ENCODE results near the gene CNTN6.

The CNTN6 gene

DNA sequence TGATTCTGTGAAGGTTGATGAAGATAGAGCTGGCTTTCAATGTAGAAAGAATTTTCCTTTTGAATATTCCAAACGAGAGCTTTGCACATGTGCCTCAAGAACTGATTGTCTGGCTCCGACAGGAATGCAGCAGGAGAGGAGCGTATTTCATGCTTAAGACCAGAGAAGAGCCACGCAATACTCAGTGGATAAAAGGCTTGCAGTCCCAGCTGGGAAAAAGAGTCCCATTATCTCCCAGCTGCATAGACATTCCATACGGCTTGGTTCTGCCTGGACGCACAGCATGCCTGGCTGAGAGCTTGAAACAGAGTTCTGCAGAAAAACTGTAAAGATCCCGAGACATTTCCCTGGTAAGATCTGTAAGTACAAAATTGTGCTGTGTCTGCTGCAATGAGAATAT is at the start of gene CNTN6:
CNTN6 (plus strand) TSS at position 254 of the 400 bp plus-strand sequence. CDS start 54,985 bp downstream, outside the sequence.
- no peak for DNase-seq (ENCODE audit: low read depth in 2 of 2)

DNA sequence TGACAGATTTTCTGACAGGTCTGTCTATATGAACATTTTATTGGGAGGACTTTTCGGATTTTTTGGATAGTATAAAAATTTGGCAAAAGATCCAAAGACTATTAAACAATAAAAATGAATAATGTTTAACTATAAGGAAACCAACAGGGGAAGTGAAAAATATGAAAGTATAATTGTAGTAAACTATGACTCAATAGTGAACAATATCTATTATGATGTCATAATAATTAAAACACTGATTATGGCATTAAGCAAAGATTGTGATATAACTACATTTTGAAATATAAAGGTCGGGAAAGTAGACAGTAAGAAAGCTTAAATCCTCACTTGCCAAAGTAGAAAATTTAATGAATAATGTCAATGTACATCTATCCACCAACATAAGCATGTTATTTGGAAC is 44.3 kb upstream of the CNTN6 start:
- no peak for DNase-seq (ENCODE audit: low read depth in 2 of 2)

GRCh38 chr3:1055870-1056269 is 37.0 kb upstream of the CNTN6 start:
- DNase-seq (ENCODE audit: low read depth in 2 of 2) = no peak

GRCh38 chr3:1056744-1057143 is 36.1 kb upstream of the CNTN6 start:
- no peak for DNase-seq (ENCODE audit: low read depth in 2 of 2)

- no peak for DNase-seq (ENCODE audit: low read depth in 2 of 2)
Measured at GRCh38 chr3:1057436-1057835, 35.4 kb upstream of the CNTN6 start.

GRCh38 chr3:1068985-1069384 is 23.8 kb upstream of the CNTN6 start:
- DNase-seq (ENCODE audit: low read depth in 2 of 2) = no peak

DNA sequence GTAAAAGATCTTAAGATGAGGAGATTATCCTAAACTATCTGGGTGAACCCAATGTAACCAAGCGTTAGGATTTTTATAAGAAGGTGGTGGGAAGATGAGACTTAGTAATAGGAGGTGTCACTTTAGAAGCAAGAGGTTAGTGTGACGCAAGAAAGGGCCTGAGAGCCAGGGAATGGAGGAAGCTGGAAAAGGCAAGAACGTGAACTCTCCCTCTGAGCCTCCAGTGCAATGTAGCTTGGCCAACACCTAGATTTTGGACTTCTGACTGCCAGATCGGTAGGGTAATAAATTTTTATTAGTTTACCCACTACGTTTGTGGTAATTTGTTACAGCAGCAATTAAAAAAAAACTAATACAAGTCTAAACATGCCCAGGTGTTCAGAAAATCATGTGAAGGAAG is 20.8 kb upstream of the CNTN6 start:
- no peak for DNase-seq (ENCODE audit: low read depth in 2 of 2)

GRCh38 chr3:1079662-1080061 is 13.2 kb upstream of the CNTN6 start:
- no peak for DNase-seq (ENCODE audit: low read depth in 2 of 2)

DNA sequence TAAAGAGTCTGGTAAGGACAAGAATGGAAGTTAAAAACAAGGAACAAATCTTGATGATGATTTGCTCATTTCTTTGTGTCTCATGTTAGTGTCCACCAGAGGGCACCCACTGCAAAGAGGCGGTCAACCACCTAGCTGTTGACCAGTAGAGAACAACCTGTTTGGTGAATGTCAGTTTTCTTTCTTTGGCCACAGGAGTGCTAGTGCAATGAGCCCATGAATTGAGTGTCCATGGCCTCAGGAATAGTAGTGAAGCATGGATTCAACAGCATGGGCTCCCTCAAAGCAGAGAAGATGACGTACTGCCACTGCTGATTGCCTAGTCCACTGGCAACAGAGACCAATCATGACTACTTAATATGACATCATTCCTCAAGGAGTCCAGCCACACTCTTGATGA is 10.7 kb upstream of the CNTN6 start:
- DNase-seq (ENCODE audit: low read depth in 2 of 2) = no peak

- DNase-seq (ENCODE audit: low read depth in 2 of 2) = no peak
Measured at GRCh38 chr3:1087066-1087560, 5.7 kb upstream of the CNTN6 start.

DNA sequence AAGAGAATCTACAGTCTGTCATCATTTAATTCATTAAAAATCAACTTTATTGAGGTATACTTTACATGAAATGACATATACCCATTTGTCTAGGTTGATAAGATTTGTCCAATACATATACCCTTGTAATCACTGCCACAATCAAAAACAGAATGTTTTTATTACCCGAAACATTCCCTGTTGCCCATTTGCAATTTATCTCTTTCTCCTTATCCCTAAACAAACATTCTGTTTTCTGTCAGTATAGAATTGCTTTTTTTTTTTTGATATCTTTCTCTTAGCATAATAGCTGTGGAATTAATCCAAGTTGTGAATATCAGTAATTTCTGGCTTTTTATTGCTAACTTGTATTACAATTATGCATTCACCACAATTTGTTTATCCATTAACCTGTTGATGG is 4.3 kb upstream of the CNTN6 start:
- no peak for DNase-seq (ENCODE audit: low read depth in 2 of 2)

DNA sequence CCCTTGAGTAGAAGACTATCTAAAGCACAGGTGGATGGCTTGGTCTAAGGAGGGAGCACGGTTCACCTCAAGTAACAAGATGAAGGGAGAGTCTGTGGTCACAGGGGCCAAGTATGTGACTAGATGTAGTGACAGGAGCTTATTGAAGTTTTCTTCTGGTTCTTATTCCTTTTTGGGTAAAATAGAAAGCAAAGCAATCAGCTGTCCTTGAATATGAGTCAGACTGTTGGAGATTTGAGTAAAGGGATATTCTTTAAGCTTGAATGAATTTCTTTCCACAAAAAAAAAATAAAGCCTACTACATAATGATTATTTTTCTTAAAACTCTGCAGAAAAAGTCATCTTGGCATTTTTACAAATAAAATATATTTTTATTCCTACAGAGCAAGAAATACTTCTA is 1.5 kb upstream of the CNTN6 start:
- no peak for DNase-seq (ENCODE audit: low read depth in 2 of 2)

DNA sequence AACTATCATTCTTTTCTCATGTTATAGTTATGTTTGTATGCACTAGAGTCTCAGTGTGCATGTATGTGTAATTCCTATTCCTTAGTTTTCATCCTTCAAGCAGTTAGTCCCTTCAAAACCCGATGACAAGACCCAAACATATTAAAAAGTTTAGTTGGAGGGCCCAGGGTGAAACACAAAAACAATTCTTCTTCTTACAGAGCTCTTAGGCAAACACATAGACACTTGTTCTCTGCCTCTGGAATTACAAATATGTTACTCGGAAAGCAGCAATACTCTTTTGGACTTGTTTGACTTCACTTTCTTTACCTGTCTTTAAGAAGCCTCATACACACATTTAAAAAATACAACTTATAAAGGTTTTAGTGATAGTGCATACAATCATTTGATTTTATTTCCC is 763 bp upstream of the CNTN6 start:
- no peak for DNase-seq (ENCODE audit: low read depth in 2 of 2)

GRCh38 chr3:1093217-1093616 is 393 bp downstream of the CNTN6 start:
- no peak for DNase-seq (ENCODE audit: low read depth in 2 of 2)

DNA sequence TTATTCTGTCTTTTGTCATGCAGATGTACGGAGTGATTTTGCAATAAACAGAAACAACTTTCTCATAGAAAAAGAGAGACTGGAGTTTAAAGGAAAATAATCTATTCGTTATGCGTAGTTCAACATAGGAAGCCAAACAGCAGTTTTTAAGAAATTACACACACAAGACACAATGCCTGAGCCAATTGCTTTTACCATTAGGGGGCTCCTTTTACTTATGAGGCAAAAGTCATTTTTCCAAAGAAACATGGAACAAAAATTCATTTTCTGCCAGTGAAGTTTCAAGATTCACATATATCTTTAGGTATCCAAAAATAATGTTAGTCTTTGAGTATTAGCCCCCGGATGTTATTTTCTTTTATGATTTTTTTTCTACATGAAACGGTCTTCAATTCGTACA is 10.7 kb downstream of the CNTN6 start:
- no peak for DNase-seq (ENCODE audit: low read depth in 2 of 2)

DNA sequence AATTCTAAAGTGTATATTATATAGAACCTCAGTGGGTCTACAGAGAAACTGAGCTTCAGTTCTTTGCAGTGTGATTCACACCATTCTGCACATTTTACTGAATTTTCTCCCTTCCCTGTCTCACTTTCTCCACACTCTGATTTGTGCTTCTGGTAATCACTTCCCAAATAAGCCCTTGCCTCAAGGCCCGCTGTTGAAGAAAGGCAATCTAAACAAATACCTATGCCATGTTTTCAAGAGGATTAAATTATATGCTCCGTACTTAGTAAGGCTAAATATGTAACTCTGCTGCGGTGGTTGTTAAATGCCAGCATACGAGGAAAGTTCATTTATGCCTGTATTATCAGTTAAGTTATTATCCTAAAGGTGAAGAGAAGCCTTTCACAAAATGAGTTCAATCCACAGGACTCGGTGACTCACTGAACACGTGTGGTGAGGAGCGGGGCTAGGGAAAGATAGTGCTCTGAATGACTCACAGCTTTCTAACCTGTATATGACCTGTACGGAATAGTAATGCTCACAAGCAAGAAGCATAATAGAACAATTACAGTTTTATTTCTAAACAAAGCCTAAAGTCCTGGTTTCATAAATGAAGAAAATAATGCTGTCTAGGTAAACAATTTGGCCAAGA is 25.1 kb downstream of the CNTN6 start:
- DNase-seq (ENCODE audit: low read depth in 2 of 2) = no peak

DNA sequence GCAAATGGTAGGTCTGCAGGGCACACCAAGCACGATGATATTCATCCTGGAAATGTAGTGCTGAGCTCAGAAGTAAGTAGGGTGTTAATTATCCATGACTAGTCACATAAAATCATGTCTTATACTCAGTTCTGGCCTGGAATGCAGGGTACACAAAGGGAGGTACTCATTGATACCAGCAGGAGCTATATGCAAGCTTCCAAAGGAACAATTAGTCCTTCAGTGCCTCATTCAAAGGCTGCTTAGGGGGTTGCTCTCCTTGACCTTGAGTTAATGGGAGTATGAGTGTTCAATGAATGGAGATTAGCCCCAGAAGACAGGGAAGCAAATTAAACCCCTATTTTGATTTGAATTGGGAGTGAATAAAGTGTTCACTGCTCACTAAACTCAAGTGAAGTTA is 38.3 kb downstream of the CNTN6 start:
- DNase-seq (ENCODE audit: low read depth in 2 of 2) = no peak

DNA sequence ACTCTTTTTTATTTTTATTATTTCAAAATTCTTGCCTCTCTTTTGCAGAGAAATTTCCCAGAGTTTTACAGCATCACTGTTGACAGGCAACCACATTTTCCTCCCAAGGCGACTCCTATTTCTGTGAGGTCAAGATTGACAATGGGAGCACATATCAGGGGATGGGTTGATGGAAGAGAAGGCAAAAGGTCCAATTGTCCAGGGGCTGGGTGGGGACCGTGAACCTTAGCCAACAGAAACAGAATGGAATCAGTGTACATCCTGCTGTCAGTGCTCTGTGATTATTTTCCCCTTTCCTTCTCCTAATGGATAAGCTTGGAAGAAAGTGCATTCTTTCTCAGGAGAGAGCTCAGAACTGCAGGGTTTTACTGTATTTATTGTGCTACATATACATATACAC is 42.4 kb downstream of the CNTN6 start:
- DNase-seq (ENCODE audit: low read depth in 2 of 2) = no peak

DNA sequence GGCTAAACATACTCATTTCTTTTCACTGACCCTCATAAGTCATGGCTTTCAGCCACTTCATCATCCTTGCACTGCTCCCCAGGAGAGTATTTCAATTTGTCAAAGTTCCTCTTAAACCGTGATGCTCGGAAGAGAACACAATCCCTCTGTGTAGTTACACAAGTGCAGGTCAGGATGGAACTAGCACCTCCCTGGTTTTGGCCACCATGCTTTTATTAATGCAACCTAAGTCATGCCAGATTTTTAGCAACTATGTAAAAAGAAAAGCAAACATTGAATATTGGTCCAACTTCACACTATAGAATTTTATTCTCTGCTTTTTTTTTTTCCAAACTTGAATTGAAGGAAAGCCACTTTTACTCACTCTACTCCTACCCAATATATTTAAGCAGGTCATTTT is 45.2 kb downstream of the CNTN6 start:
- DNase-seq (ENCODE audit: low read depth in 2 of 2) = no peak

- no peak for DNase-seq (ENCODE audit: low read depth in 2 of 2)
Measured at GRCh38 chr3:1139071-1139470, 46.2 kb downstream of the CNTN6 start.

DNA sequence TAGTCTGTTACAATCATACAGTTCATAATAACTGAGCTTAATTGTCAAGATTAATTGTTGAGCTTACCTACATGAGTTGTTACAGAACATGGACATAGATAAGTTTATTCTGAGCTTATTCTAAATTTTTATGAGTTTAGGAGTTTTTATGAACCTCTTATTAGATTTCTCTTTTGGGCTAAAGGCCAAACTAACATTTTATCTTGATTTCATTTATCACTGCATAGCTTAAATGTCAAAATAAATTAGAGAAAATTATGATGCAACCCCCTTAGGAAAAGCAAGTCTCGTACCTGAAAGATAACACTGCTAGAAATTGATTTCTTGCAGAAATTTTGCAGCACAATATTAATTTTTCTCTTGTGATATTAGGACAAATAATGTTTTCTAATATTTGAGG is 54.5 kb downstream of the CNTN6 start:
- DNase-seq (ENCODE audit: low read depth in 2 of 2) = no peak

DNA sequence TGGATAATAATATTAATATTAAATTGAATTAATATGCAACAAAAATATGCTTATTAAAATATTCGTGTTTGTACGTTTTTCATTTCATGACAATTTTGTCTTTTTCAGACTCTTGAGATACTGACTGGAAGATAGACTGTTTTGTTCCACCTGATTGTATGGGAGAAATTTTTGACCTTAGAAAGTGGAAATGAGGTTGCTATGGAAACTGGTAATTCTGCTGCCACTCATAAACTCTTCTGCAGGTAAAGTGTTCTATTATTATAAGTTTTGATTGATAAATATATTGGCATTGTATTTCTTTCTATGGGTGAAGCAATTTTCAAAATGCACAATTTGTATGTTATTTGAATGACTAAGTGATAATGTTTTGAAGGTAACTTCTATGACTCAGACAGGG is 55.0 kb downstream of the CNTN6 start:
- DNase-seq (ENCODE audit: low read depth in 2 of 2) = no peak

GRCh38 chr3:1164101-1164500 is 71.3 kb downstream of the CNTN6 start:
- no peak for DNase-seq (ENCODE audit: low read depth in 2 of 2)

GRCh38 chr3:1171320-1171719 is 78.5 kb downstream of the CNTN6 start:
- DNase-seq (ENCODE audit: low read depth in 2 of 2) = no peak
